GM19452 (cell line): ENCODE results near the gene SNX12.
"Not testable (repeated sequence)": the region's sequence is repeated elsewhere in the genome, so short reads cannot be mapped to it uniquely, and the experiment has no call there.

Experiments used
- ATAC-seq: cut with Tn5 transposase; IDR thresholded peaks from one replicate; pipeline ENCODE4 v1.9.1; 2021; ENCODE audit not compliant: unreplicated experiment

The SNX12 gene

GRCh38 chrX:71095033-71095432 is 26.9 kb upstream of the SNX12 start:
- ATAC-seq, result no peak

GRCh38 chrX:71091263-71091662 is 23.1 kb upstream of the SNX12 start:
- no peak for ATAC-seq

GRCh38 chrX:71085900-71086299 is 17.8 kb upstream of the SNX12 start:
- ATAC-seq, result no peak

- ATAC-seq, result no peak
These were observed 14.7 kb upstream of the SNX12 start for GRCh38 chrX:71082822-71083221.

GRCh38 chrX:71082124-71082647 is 14.1 kb upstream of the SNX12 start:
- no peak for ATAC-seq

GRCh38 chrX:71081330-71082123 is 13.4 kb upstream of the SNX12 start:
- ATAC-seq, result no peak

GRCh38 chrX:71070531-71070930 is 2.4 kb upstream of the SNX12 start:
- ATAC-seq, result no peak

GRCh38 chrX:71067712-71068043 is 456 bp downstream of the SNX12 start:
- peak; percentile 3 for ATAC-seq

- no peak for ATAC-seq
These were observed 1.0 kb downstream of the SNX12 start for GRCh38 chrX:71067089-71067488.

GRCh38 chrX:71060127-71060526 is 8.0 kb downstream of the SNX12 start:
- no peak for ATAC-seq

GRCh38 chrX:71057848-71058530 is 10.1 kb downstream of the SNX12 start:
- ATAC-seq, result no peak

- no peak for ATAC-seq
These were observed 11.3 kb downstream of the SNX12 start for GRCh38 chrX:71056867-71057266.

GRCh38 chrX:71053217-71053621 is 14.9 kb downstream of the SNX12 start:
- peak; percentile 96 for ATAC-seq

- ATAC-seq, result peak; percentile 32
These were observed 15.4 kb downstream of the SNX12 start for GRCh38 chrX:71052721-71053120.

GRCh38 chrX:71047891-71048290 is 20.2 kb downstream of the SNX12 start:
- ATAC-seq, result not testable (repeated sequence)

GRCh38 chrX:71017396-71017939 is 50.7 kb downstream of the SNX12 start:
- no peak for ATAC-seq
